Endothelial cell of umbilical vein (primary cell): ENCODE results near the gene HSPA12A. TPM values are rescaled to one million over a fixed set of nuclear protein-coding genes. Genes with fewer than 3 reads are reported as not detected.

Experiments used
- BruUV-seq: library from RNA; stranded (reverse); fragments of 400-500 nt; replicated peaks from 2 replicates; lab custom pipeline; 2021; lab: Mats Ljungman, UMichigan
- CTCF ChIA-PET: fragments of 300-600, 350-600 bp; sonication (Branson Sonifier 250); formaldehyde crosslinking; loops from one replicate; lab custom pipeline; 2021; ENCODE audit warnings: antibody characterized with exemption, inconsistent platforms; lab: Charles Lee
- POLR2A ChIA-PET: fragments of 300-600, 350-600 bp; sonication (Branson Sonifier 250); formaldehyde crosslinking; loops from one replicate; lab custom pipeline; 2021; ENCODE audit warnings: antibody characterized with exemption, inconsistent platforms; lab: Charles Lee
- DNase-seq: peaks from one replicate; pipeline ENCODE4 v3.0.0-alpha.2; 2011; ENCODE audit warnings: low read depth, low spot score
- FAIRE-seq: peaks from 2 replicates; lab custom pipeline; 2011; peaks lifted over from hg19 to GRCh38; lab: Jason Lieb, UNC
- H2AFZ ChIP-seq: 2 replicates; pipeline ENCODE4 v1.6.0; 2012; ENCODE audit warnings: low read depth, low read length, control low read depth, inconsistent platforms
- H3K27ac ChIP-seq: 2 replicates; pipeline ENCODE4 v1.5.1; 2011; ENCODE audit warnings: low read depth, mild to moderate bottlenecking, control low read depth, low read length, moderate library complexity; ENCODE audit not compliant: insufficient read depth
- H3K27me3 ChIP-seq, 2 experiments: 2 replicates each; pipeline versions ENCODE4 v1.6.0 to v1.6.1; 2011; ENCODE audit warnings: low read length in 2 of 2, mixed read lengths in 1 of 2; ENCODE audit not compliant: control insufficient read depth in 2 of 2, insufficient read depth in 2 of 2
- H3K36me3 ChIP-seq, 2 experiments: 2 replicates in 1 of 2; 3 replicates in 1 of 2; pipeline ENCODE4 v1.5.1; 2011; ENCODE audit warnings: low read length in 2 of 2, mild to moderate bottlenecking in 1 of 2, moderate library complexity in 1 of 2; ENCODE audit not compliant: control insufficient read depth in 2 of 2, insufficient read depth in 2 of 2; ENCODE audit errors: extremely low read depth in 1 of 2
- H3K4me1 ChIP-seq: 3 replicates; pipeline ENCODE4 v1.5.1; 2011; ENCODE audit warnings: mild to moderate bottlenecking, low read length; ENCODE audit not compliant: control insufficient read depth, insufficient read depth; ENCODE audit errors: extremely low read depth
- H3K4me2 ChIP-seq: 2 replicates; pipeline ENCODE4 v1.6.1; 2011; ENCODE audit warnings: low read length, control low read depth, mixed read lengths; ENCODE audit not compliant: insufficient read depth
- H3K4me3 ChIP-seq, 3 experiments: fragments of 200-600 bp in 1 of 3; sonication (generic), shearing (Covaris generic) in 1 of 3; replicated peaks in 1 of 3; 2 replicates each; pipeline ENCODE4 v1.5.1; 2011 to 2016; ENCODE audit warnings: control low read depth in 3 of 3, low read length in 3 of 3, mild to moderate bottlenecking in 2 of 3, inconsistent platforms in 1 of 3, low read depth in 1 of 3, moderate library complexity in 1 of 3; ENCODE audit not compliant: insufficient read depth in 1 of 3
- H3K79me2 ChIP-seq: 2 replicates; pipeline ENCODE4 v1.6.0; 2012; ENCODE audit warnings: low read length, inconsistent platforms; ENCODE audit not compliant: control insufficient read depth, insufficient read depth
- H3K9ac ChIP-seq: replicated peaks from 2 replicates; pipeline ENCODE3; 2011; ENCODE audit warnings: low read length, control low read depth; ENCODE audit not compliant: insufficient read depth; ENCODE audit errors: extremely low read depth
- H3K9me1 ChIP-seq: replicated peaks from 3 replicates; pipeline ENCODE4 v1.6.0; 2011; ENCODE audit warnings: mild to moderate bottlenecking, low read length; ENCODE audit not compliant: control insufficient read depth, insufficient read depth; ENCODE audit errors: extremely low read depth
- H3K9me3 ChIP-seq: replicated peaks from 2 replicates; pipeline ENCODE4 v1.5.1; 2012; ENCODE audit warnings: low read length, inconsistent platforms; ENCODE audit not compliant: control insufficient read depth, insufficient read depth
- H4K20me1 ChIP-seq: replicated peaks from 2 replicates; pipeline ENCODE3; 2011; ENCODE audit warnings: mild to moderate bottlenecking, low read length; ENCODE audit not compliant: control insufficient read depth, insufficient read depth; ENCODE audit errors: extremely low read depth
- EZH2 ChIP-seq: IDR thresholded peaks from 2 replicates; pipeline ENCODE4 v1.6.1; 2012; ENCODE audit warnings: borderline replicate concordance, low read depth, mild to moderate bottlenecking, moderate library complexity, low read length, inconsistent platforms; ENCODE audit not compliant: severe bottlenecking
- FOS ChIP-seq: IDR thresholded peaks from 2 replicates; pipeline ENCODE4 v1.6.1; 2011; ENCODE audit warnings: mild to moderate bottlenecking, low read length, moderate library complexity, borderline replicate concordance; ENCODE audit not compliant: insufficient read depth
- GATA2 ChIP-seq: IDR thresholded peaks from 2 replicates; pipeline ENCODE4 v1.7.0; 2011; ENCODE audit warnings: low read depth, mild to moderate bottlenecking, moderate library complexity, mixed read lengths, low read length; ENCODE audit not compliant: insufficient read length, insufficient read depth
- JUN ChIP-seq: IDR thresholded peaks from 2 replicates; pipeline ENCODE4 v1.6.1; 2011; ENCODE audit warnings: borderline replicate concordance, low read depth; ENCODE audit not compliant: insufficient read length, insufficient read depth
- MYC ChIP-seq: IDR thresholded peaks from one replicate; pipeline ENCODE4 v1.6.1; 2011; ENCODE audit warnings: mild to moderate bottlenecking, low read depth, low read length
- POLR2A ChIP-seq: IDR thresholded peaks from 2 replicates; pipeline ENCODE4 v1.6.1; 2012; ENCODE audit warnings: low read depth, mild to moderate bottlenecking, control low read depth, low read length
- POLR2AphosphoS5 ChIP-seq: IDR thresholded peaks from 2 replicates; pipeline ENCODE4 v1.6.1; 2012; ENCODE audit warnings: low read depth, mild to moderate bottlenecking, control low read depth, low read length, moderate library complexity; ENCODE audit not compliant: insufficient read depth
- dilution Hi-C: fragments of 300-500 bp; cut with MboI; formaldehyde crosslinking; loops from one replicate; pipeline ENCODE4 v1.15.0; 2019; ENCODE audit warnings: low sequenced_read_pairs; ENCODE audit not compliant: extremely low pct_ligation_motif_present
- intact Hi-C: fragments of 100-400 bp; cut with micrococcal nuclease; formaldehyde crosslinking; loops from one replicate; pipeline ENCODE4 v1.10.0; 2022
- polyA plus RNA-seq, 4 experiments: library from polyadenylated mRNA; depleted of rRNA in 3 of 4; stranded (reverse) in 3 of 4; unstranded in 1 of 4; fragments of >200 nt; gene quantifications; 2 replicates each; pipeline versions ENCODE4 v1.2.1 to v1.2.3, GENCODE V29; 2011 to 2012; ENCODE audit warnings: missing spikeins in 1 of 4
- total RNA-seq: library from RNA; stranded (reverse); gene quantifications from 2 replicates; pipeline ENCODE4 v1.2.3, GENCODE V29; 2021
- TF ChIP-seq, protein P1 (sequence below), 2 donors: IDR thresholded peaks; 1 replicate in 1 of 2; 2 replicates in 1 of 2; pipeline ENCODE4 v1.5.1; 2011; ENCODE audit warnings: low read length in 2 of 2, mild to moderate bottlenecking in 2 of 2, moderate library complexity in 2 of 2, control low read depth in 1 of 2, inconsistent platforms in 1 of 2, low read depth in 1 of 2; ENCODE audit not compliant: insufficient read depth in 1 of 2; ENCODE audit errors: extremely low read depth in 1 of 2
- TF ChIP-seq, protein P2 (sequence below): IDR thresholded peaks from 2 replicates; pipeline ENCODE4 v1.6.1; 2011; ENCODE audit not compliant: insufficient read depth, insufficient read length

Gene HSPA12A
- total and polyA plus RNA-seq, 2 donors (not counting 3 experiments of a cell fraction or from before 2014, with no cell fraction given), result 0.22 to 0.29 TPM

GRCh38 chr10:116660860-116661259, 81.5 kb downstream of the HSPA12A start:
- H3K9me3 ChIP-seq, result no peaks in the 10 kb centered on the region
- intact Hi-C loops, result no loop called here
- CTCF ChIA-PET, result no interaction called here

More at GRCh38 chr10:116660860-116661259, 81.5 kb downstream of the HSPA12A start:
- Histone ChIP-seq H3K4me1 (no peaks in the 10 kb centered on the region), H3K9me1 (no peaks in the 10 kb centered on the region), H3K4me3 (no peak overlapping the region), H3K27me3 (no peaks in the 10 kb centered on the region), H2AFZ (no peak overlapping the region), H4K20me1 (no peaks in the 10 kb centered on the region), H3K9ac (no peak overlapping the region), H3K4me2 (no peak overlapping the region), H3K27ac (no peak overlapping the region), H3K79me2 (no peaks in the 10 kb centered on the region), H3K36me3 (no peaks in the 10 kb centered on the region)
- POLR2A ChIA-PET, result no interaction called here
- DNase-seq, result no peak
- no TSS peak for BruUV-seq
- TF ChIP-seq JUN (no peak), POLR2A (no peak), EZH2 (no peak), POLR2AphosphoS5 (no peak), MYC (no peak), GATA2 (no peak), FOS (no peak)
- TF ChIP-seq, protein P1, sequence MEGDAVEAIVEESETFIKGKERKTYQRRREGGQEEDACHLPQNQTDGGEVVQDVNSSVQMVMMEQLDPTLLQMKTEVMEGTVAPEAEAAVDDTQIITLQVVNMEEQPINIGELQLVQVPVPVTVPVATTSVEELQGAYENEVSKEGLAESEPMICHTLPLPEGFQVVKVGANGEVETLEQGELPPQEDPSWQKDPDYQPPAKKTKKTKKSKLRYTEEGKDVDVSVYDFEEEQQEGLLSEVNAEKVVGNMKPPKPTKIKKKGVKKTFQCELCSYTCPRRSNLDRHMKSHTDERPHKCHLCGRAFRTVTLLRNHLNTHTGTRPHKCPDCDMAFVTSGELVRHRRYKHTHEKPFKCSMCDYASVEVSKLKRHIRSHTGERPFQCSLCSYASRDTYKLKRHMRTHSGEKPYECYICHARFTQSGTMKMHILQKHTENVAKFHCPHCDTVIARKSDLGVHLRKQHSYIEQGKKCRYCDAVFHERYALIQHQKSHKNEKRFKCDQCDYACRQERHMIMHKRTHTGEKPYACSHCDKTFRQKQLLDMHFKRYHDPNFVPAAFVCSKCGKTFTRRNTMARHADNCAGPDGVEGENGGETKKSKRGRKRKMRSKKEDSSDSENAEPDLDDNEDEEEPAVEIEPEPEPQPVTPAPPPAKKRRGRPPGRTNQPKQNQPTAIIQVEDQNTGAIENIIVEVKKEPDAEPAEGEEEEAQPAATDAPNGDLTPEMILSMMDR (IDR thresholded peaks at IDR 0.05; ENCODE audit: extremely low read depth in 1 of 2, insufficient read depth in 1 of 2, low read depth in 1 of 2, low read length in 2 of 2), result no peak
- TF ChIP-seq, protein P2, sequence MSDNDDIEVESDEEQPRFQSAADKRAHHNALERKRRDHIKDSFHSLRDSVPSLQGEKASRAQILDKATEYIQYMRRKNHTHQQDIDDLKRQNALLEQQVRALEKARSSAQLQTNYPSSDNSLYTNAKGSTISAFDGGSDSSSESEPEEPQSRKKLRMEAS, result no peak
- dilution Hi-C loops, result no loop called here
- no peak for FAIRE-seq
